AG09309 (cell line): Measurements from ENCODE around the gene TBC1D16.

Source experiments
- DNase-seq: peaks from one replicate; pipeline ENCODE4 v3.0.0-alpha.2; 2010; ENCODE audit warnings: low read depth
- H3K4me3 ChIP-seq: 2 replicates; pipeline ENCODE4 v1.5.1; 2011; ENCODE audit warnings: mild to moderate bottlenecking, low read depth, low read length, moderate library complexity; ENCODE audit not compliant: control insufficient read depth
- CTCF ChIP-seq: IDR thresholded peaks from 2 replicates; pipeline ENCODE4 v1.5.1; 2011; ENCODE audit warnings: mild to moderate bottlenecking, low read depth, low read length, inconsistent platforms; ENCODE audit not compliant: insufficient read depth, control insufficient read depth; ENCODE audit errors: missing control alignments

Gene TBC1D16

GRCh38 chr17:79912552-79913330 lies 122.9 kb downstream of the TBC1D16 start:
- TF ChIP-seq CTCF: no peak
- DNase-seq: no peak
- no peak overlapping the region for H3K4me3 ChIP-seq

- no peak for DNase-seq
- no peak overlapping the region for H3K4me3 ChIP-seq
- TF ChIP-seq CTCF: no peak
Observed at GRCh38 chr17:79911430-79912399, 124.0 kb downstream of the TBC1D16 start.

GRCh38 chr17:79910985-79911361 lies 124.7 kb downstream of the TBC1D16 start:
- H3K4me3 ChIP-seq: no peak overlapping the region
- no peak for TF ChIP-seq CTCF
- no peak for DNase-seq

- no peak for DNase-seq
- TF ChIP-seq CTCF: no peak
- no peak overlapping the region for H3K4me3 ChIP-seq
Observed at GRCh38 chr17:79909121-79909520, 126.6 kb downstream of the TBC1D16 start.

- no peak for DNase-seq
- TF ChIP-seq CTCF: no peak
- H3K4me3 ChIP-seq: no peak overlapping the region
Observed at GRCh38 chr17:79907850-79908249, 127.8 kb downstream of the TBC1D16 start.

- no peak for TF ChIP-seq CTCF
- no peak for DNase-seq
Observed at GRCh38 chr17:79907217-79907715, 128.4 kb downstream of the TBC1D16 start.

More at GRCh38 chr17:79907217-79907715, 128.4 kb downstream of the TBC1D16 start:
- H3K4me3 ChIP-seq: no peak overlapping the region
